ENCODE data around the gene DNAH6. TPM values are rescaled to one million over a fixed set of nuclear protein-coding genes. Genes with fewer than 3 reads are reported as not detected.

The DNAH6 gene
- total and polyA plus RNA-seq, 11 donors = 0.05 to 0.75 (median 0.10) TPM; not detected in 2

DNA sequence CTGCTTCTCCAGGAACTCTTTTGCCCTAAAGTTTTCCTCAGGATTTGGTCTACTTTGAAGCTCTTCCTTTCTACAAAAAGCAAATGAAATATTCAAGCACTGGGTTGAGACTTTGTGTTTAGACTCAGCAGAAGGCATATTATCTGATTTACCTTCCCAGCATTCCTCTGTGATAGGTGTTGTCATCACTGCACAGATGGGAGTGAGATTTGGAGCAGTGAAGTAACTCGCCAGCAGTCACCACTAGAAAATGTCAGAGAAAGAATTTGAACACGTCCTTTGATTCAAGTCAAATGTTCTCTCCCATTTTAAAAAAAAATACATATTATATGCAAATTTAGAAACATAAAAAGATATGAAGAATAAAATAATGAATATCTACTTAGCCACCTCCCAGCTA lies 112.2 kb downstream of the DNAH6 start:
- H3K27ac ChIP-seq = no peak overlapping the region
- TF ChIP-seq POLR2A (IDR thresholded peaks at IDR 0.05) = no peak
- TF ChIP-seq, protein P1, sequence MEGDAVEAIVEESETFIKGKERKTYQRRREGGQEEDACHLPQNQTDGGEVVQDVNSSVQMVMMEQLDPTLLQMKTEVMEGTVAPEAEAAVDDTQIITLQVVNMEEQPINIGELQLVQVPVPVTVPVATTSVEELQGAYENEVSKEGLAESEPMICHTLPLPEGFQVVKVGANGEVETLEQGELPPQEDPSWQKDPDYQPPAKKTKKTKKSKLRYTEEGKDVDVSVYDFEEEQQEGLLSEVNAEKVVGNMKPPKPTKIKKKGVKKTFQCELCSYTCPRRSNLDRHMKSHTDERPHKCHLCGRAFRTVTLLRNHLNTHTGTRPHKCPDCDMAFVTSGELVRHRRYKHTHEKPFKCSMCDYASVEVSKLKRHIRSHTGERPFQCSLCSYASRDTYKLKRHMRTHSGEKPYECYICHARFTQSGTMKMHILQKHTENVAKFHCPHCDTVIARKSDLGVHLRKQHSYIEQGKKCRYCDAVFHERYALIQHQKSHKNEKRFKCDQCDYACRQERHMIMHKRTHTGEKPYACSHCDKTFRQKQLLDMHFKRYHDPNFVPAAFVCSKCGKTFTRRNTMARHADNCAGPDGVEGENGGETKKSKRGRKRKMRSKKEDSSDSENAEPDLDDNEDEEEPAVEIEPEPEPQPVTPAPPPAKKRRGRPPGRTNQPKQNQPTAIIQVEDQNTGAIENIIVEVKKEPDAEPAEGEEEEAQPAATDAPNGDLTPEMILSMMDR (IDR thresholded peaks at IDR 0.05) = no peak
- ATAC-seq (no peak), DNase-seq (no peak)
- no peaks in the 10 kb centered on the region for H3K9me3 ChIP-seq
- no peaks in the 10 kb centered on the region for H3K4me1 ChIP-seq
- H3K27me3 ChIP-seq = no peaks in the 10 kb centered on the region
- H3K4me3 ChIP-seq = no peak overlapping the region
- 56 to 71% (median 66%) methylated on average over 2 of the region's 2 CpGs for WGBS, 4 donors
- intact Hi-C loops (cut with DNase I) = no loop called here
- H3K36me3 ChIP-seq = no peaks in the 10 kb centered on the region

DNA sequence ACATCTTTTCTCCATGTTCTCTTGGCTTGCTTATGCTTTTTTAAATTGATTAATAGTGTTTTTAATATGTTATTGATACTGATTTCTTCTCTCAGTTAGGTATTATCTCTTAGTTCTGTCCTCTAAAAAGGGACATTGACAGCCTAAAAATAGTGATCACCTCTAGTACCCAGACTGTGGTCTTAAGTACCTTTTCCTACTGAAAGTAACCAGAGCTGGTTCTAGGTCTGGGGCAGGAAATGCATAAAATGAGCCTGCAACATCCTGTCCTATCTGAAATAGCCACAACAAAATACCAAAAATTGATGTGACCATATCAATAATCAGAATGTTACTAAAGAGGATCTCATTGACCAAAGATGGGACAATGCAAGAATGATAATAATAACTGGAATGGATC lies 113.3 kb downstream of the DNAH6 start:
- no peak for ATAC-seq
- intact Hi-C loops (cut with DNase I) = no loop called here
- DNase-seq = no peak
- Histone ChIP-seq H3K27ac (no peak overlapping the region), H3K27me3 (no peaks in the 10 kb centered on the region), H3K4me3 (no peak overlapping the region), H3K36me3 (no peaks in the 10 kb centered on the region), H3K4me1 (no peaks in the 10 kb centered on the region), H3K9me3 (no peaks in the 10 kb centered on the region)
- no peak for TF ChIP-seq POLR2A (IDR thresholded peaks at IDR 0.05)
- TF ChIP-seq, protein P1 (IDR thresholded peaks at IDR 0.05) = no peak

DNA sequence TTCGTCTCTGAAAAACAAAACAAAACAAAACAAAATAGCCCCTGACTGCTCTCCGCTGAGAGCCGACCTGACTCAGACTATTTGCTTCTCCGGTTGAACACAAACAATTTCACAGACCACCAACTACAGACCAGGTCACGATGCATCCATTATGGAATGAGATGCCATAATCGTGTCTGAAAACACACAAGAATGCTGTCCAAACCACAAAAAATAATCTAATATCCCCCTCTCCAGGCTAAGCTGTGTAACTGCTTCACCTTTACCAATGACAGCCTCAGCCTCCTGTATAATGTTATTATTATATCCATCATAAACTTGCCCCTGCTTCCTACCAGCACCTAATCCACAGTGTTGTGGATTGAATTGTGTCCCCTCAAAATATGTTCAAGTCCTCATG lies 114.7 kb downstream of the DNAH6 start:
- TF ChIP-seq, protein P1 (IDR thresholded peaks at IDR 0.05) = peak; percentile 17 to 65 (median 42)
- TF ChIP-seq POLR2A (IDR thresholded peaks at IDR 0.05) = no peak

DNA sequence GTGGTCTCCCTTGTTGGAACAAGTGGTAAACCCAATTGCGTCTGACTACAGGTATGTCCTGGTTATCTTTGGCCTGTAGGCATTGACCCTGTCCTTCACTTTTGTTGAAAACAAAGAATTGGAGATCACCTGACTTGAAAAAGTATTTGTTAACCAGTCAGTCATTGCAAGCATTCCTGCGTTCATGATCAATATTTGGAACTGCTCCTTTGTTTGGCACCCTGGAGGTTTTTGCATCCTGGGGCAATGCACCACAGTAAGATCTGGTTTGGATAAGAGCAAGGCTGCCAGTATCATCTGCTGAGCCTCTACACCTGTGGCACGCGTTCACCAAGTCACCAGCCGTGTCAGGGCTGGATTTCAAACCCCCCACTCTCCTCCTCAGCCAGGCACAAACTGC lies 115.7 kb downstream of the DNAH6 start:
- Histone ChIP-seq H3K36me3 (no peaks in the 10 kb centered on the region), H3K9me3 (no peaks in the 10 kb centered on the region), H3K4me3 (no peak overlapping the region), H3K4me1 (no peaks in the 10 kb centered on the region), H3K27ac (no peak overlapping the region), H3K27me3 (no peaks in the 10 kb centered on the region)
- TF ChIP-seq POLR2A (IDR thresholded peaks at IDR 0.05) = no peak
- TF ChIP-seq, protein P1 (IDR thresholded peaks at IDR 0.05) = no peak
- DNase-seq (no peak), ATAC-seq (no peak)
- intact Hi-C loops (cut with DNase I) = loop anchor here (2.0 to 10.0 kb wide), 6 partner anchors 130 to 233 kb away; no protein-coding TSS in a partner anchor
- 75 to 86% (median 80%) methylated on average over 5 of the region's 5 CpGs for WGBS, 4 donors

More for the DNA sequence above, 114.7 kb downstream of the DNAH6 start:
- DNase-seq (no peak), ATAC-seq (peak in 1 of 4 donors; percentile 64)
- Histone ChIP-seq H3K36me3 (no peaks in the 10 kb centered on the region), H3K4me1 (no peaks in the 10 kb centered on the region), H3K27me3 (no peaks in the 10 kb centered on the region), H3K4me3 (no peak overlapping the region), H3K27ac (no peak overlapping the region), H3K9me3 (no peaks in the 10 kb centered on the region)
- intact Hi-C loops (cut with DNase I) = loop anchor here in 9 of 10 donors (5.0 to 10.0 kb wide), 5 partner anchors 129 to 234 kb away; no protein-coding TSS in a partner anchor
- 43 to 60% (median 49%) methylated on average over 6 of the region's 6 CpGs for WGBS, 4 donors

Data from heart left ventricle (tissue), 16 donors.